GM18951 (cell line): ENCODE results near the gene AUH.
"Not testable (repeated sequence)": the region's sequence is repeated elsewhere in the genome, so short reads cannot be mapped to it uniquely, and the experiment has no call there.

Source experiments
- POLR2A ChIP-seq: IDR thresholded peaks from 4 replicates; pipeline ENCODE4 v1.6.1; 2011; ENCODE audit warnings: mild to moderate bottlenecking; ENCODE audit not compliant: insufficient read length, insufficient read depth; ENCODE audit errors: extremely low read depth
- in situ Hi-C: fragments of 300-500 bp; cut with MboI; formaldehyde crosslinking; loops from one replicate; pipeline ENCODE4 v1.12.0; 2022; ENCODE audit warnings: low sequenced_read_pairs, mixed read lengths, inconsistent platforms; ENCODE audit not compliant: unreplicated experiment

AUH gene

GRCh38 chr9:91392435-91392834 lies 30.7 kb upstream of the AUH start:
- in situ Hi-C loops = no loop called here
- TF ChIP-seq POLR2A = no peak

DNA sequence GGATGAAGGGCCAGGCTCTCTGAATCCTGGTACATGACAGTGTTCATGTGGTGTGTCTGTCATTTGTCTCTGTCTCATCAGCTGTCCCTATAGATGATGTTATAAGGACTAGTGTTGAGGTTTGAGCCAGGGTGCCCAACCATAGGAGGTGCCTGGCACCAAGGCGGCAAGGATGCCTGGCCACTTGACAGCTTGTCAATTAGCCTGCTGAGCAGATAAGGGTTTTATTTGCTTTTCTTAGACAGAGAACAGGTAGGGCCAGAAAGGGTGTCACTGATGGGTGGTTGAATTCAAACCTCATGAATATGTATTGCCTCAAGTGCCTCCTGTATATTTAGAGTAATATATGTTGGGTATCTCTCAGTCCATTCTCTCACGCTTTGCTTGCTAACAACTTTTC lies 30.1 kb upstream of the AUH start:
- in situ Hi-C loops = no loop called here
- no peak for TF ChIP-seq POLR2A

DNA sequence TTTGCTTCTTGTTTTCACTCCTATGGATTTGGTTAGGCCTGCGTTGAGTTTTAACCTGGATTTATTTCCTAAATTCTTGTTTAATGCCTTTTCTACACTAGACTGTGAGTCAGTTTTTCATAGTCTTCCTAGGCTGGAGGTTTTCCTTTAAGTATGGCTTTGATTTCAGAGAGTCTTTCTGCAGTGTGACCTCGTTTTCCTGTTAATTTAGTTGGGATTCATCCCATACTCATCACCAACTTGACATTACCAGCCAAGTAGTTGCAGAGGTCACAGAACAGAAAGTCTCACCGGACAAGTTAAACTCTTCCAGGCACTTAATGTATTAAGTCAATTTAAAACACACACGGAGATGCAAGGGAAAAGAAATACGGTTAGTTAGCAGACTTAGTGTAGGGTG lies 29.7 kb upstream of the AUH start:
- no peak for TF ChIP-seq POLR2A
- in situ Hi-C loops = no loop called here

DNA sequence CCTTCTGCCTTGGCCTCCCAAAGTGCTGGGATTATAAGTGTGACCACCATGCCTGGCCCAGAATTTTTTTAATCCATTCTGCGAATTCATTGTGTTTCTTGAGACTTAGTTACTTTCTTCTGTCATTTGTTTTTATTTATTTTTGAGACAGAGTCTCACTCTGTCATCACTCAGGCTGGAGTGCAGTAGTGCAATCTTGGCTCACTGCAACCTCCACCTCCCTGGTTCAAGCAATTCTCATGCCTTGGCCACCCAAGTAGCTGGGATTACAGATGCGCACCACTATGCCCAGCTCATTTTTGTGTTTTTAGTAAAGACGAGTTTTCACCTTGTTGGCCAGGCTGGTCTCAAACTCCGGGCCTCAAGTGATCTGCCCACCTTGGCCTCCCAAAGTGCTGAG lies 28.0 kb upstream of the AUH start:
- in situ Hi-C loops = not testable (repeated sequence)

DNA sequence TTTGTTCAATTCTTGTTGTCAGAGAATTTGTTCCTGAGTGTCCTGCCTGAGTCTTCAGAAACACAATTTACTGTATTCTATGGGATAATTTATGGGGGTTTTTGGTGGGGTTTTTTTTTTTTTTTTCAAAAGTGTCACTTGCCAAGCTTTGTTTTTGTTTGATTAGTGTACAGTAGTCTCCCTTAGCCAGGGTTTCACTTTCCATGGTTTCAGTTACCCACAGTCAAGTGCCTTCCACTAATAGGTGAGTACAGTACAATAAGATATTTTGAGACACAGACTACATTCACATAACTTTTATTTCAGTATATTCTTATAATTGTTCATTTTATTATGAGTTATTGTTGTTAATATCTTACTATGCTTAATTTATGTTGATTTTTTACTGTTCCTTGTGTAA lies 25.0 kb upstream of the AUH start:
- in situ Hi-C loops = no loop called here
- TF ChIP-seq POLR2A = no peak

DNA sequence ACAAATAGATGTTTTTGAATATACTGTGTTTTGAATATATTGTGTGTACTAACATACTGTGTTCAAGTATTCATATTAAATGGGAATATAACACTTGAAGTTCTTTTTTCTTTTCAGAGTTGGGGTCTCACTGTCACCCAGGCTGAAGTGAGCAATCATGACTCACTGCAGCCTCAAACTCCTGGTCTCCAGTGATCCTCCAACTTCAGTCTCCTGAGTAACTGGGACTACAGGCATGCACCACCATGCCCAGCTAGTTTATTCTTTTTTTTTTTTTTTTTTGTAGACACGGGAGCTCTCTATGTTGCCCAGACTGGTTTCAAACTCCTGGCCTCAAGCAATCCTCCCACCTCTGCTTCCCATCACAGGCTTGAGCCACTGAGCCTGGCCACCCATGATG lies 23.2 kb upstream of the AUH start:
- in situ Hi-C loops = no loop called here
- no peak for TF ChIP-seq POLR2A

DNA sequence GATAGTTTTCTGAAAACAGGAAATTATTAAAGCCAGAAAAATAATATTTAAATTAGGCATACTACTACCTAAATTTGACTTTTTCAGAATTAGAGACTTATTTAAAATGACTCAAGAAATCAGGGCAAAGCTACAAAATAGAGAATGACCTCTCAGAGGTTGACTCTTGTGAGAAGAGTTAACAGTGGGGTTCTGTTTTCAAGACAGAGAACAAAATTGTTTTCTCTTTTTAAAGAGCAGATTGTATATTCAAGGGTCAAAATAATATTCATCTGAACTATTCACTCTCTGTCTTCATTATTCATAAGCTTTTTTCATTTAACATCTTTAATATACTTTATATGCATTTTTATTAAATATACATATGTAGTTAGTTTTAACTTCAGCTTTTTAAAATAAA lies 21.9 kb upstream of the AUH start:
- TF ChIP-seq POLR2A = no peak
- in situ Hi-C loops = no loop called here

- no peak for TF ChIP-seq POLR2A
- in situ Hi-C loops = no loop called here
Measured at GRCh38 chr9:91382298-91382697, 20.6 kb upstream of the AUH start.

- TF ChIP-seq POLR2A = no peak
- in situ Hi-C loops = no loop called here
Measured at GRCh38 chr9:91379426-91379825, 17.7 kb upstream of the AUH start.

- no peak for TF ChIP-seq POLR2A
- in situ Hi-C loops = no loop called here
Measured at GRCh38 chr9:91378695-91379127, 17.0 kb upstream of the AUH start.

DNA sequence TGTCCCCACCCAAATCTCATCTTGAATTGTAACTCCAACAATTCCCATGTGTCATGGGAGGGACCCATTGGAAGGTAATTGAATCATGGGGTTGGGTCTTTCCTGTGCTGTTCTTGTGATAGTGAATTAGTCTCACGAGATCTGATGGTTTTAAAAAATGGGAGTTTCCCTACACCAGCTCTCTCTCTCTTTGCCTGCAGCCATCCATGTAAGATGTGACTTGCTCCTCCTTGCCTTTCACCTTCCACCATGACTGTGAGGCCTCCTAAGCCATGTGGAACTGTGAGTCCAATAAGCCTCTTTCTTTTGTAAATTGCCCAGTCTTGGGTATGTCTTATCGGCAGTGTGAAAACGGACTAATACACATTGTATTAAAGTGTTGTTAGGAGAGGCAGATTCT lies 16.3 kb upstream of the AUH start:
- in situ Hi-C loops = not testable (repeated sequence)

DNA sequence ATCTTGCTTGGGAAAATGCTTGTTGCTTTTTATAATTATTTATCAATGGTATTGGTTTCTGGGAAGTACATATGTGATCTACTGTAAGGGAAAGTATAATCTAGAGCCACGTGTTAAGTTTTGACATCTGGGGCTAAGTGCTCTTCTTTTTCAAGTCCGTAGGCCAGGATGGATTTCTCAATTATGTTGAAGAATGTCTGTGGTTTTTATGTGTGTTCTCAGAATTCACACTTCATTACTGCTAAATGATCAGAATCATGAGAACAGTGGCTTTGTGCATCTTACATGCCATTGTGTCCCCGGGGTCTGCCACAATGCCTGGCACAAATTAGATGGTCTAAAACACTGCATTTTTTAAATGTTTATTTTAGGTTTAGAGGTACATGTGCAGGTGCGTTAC lies 14.5 kb upstream of the AUH start:
- no peak for TF ChIP-seq POLR2A
- in situ Hi-C loops = no loop called here

DNA sequence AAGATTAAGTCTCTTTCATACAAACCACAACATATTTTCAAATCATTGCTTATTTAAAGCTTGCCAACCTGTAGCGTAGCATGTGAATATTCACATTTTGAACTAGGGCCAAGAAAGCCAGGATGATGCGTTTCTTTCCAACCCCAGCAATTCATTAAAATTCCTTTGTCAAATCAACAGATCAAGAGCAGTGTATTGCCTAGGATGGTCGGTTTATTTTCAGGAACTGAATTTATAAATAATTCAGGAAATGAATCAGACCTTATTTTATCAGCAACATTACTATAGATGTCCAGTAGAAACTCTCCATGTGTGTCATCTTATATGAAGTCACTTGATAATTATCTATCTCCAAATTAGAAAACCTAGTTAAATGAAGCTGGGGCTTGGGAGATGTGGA lies 13.2 kb upstream of the AUH start:
- in situ Hi-C loops = no loop called here

DNA sequence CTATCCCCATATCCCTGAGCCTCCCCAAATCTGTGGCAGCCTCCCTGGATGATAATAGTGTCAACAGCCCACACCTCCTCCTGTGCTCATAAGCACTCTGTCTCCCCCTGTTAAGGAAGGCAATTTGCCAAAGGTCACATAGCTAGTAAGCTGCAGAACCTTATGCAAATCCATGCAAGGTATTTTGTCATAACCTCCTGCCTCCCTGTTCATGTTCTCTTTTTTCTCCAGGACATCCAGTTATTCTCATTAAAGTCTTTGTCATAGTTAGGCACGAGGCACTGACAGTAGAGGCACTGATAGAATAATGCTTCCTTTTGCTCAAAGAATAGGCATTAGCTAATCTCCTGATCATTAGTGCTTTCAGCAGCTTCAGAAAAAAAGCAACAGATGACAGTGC lies 10.2 kb upstream of the AUH start:
- TF ChIP-seq POLR2A = no peak
- in situ Hi-C loops = no loop called here

More for the DNA sequence above, 13.2 kb upstream of the AUH start:
- TF ChIP-seq POLR2A = no peak

DNA sequence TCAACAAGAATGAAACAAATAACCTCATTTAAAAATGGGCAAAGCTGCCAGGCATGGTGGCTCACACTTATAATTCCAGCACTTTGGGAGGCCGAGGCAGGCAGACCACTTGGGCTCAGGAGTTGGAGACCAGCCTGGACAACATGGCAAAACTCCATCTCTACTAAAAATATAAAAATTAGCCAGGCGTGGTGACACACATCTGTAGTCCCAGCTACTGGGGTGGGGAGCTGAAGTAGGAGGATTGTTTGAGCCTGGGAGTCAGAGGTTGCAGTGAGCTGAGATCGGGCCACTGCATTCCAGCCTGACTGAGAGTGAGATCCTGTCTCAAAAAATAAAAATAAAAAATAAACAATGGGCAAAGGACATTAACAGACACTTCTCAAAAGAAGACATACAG lies 8.3 kb upstream of the AUH start:
- in situ Hi-C loops = not testable (repeated sequence)

DNA sequence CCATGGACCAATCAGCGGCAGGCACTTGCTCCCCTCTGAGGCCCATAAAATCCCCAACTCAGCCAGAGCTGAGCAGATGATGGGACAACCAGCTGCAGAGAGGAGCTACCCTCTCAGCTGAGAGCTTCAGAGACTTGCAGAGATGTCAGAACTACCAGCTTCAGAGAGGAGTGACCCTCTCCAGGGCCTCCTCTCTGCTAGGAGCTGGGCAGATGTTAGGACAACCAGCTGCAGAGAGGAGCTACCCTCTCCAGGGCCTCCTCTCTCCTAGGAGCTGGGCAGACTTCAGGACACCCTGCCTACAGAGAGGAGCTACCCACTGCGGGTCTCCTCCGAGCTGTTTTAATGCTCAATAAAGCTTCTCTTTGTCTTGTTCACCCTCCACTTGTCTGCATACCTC lies 3.0 kb upstream of the AUH start:
- in situ Hi-C loops = no loop called here
- no peak for TF ChIP-seq POLR2A
